Astrocyte (in vitro differentiated cells and primary cell): Measurements from ENCODE around the gene PSMA2. TPM values are rescaled to one million over a fixed set of nuclear protein-coding genes. Genes with fewer than 3 reads are reported as not detected.

Experiments
- DNase-seq: peaks from one replicate; pipeline ENCODE4 v3.0.0-alpha.2; 2010; ENCODE audit warnings: low read depth
- FAIRE-seq: peaks from 2 replicates; lab custom pipeline; 2011; peaks lifted over from hg19 to GRCh38; lab: Jason Lieb, UNC
- H2AFZ ChIP-seq: 2 replicates; pipeline ENCODE4 v1.6.0; 2012; ENCODE audit warnings: low read depth, low read length, inconsistent platforms
- H3K27ac ChIP-seq: 2 replicates; pipeline ENCODE4 v1.5.1; 2011; ENCODE audit warnings: low read depth, low read length, inconsistent platforms
- H3K27me3 ChIP-seq: 2 replicates; pipeline ENCODE4 v1.6.0; 2011; ENCODE audit warnings: low read length, inconsistent platforms; ENCODE audit not compliant: insufficient read depth
- H3K36me3 ChIP-seq: 2 replicates; pipeline ENCODE4 v1.5.1; 2011; ENCODE audit warnings: low read length, inconsistent platforms; ENCODE audit not compliant: insufficient read depth
- H3K4me1 ChIP-seq: 2 replicates; pipeline ENCODE4 v1.5.1; 2011; ENCODE audit warnings: low read length, inconsistent platforms; ENCODE audit not compliant: insufficient read depth
- H3K4me2 ChIP-seq: 2 replicates; pipeline ENCODE4 v1.6.0; 2012; ENCODE audit warnings: low read length, inconsistent platforms
- H3K4me3 ChIP-seq: 2 replicates; pipeline ENCODE4 v1.5.1; 2011; ENCODE audit warnings: low read depth, mild to moderate bottlenecking, low read length, inconsistent platforms; ENCODE audit not compliant: insufficient read depth
- H3K79me2 ChIP-seq: 2 replicates; pipeline ENCODE4 v1.6.0; 2012; ENCODE audit warnings: mild to moderate bottlenecking, low read length, inconsistent platforms; ENCODE audit not compliant: insufficient read depth
- H3K9ac ChIP-seq: 2 replicates; pipeline ENCODE4 v1.6.0; 2012; ENCODE audit warnings: mild to moderate bottlenecking, low read length, inconsistent platforms
- H3K9me3 ChIP-seq: 2 replicates; pipeline ENCODE4 v1.5.1; 2012; ENCODE audit warnings: low read depth, mild to moderate bottlenecking, low read length, inconsistent platforms; ENCODE audit not compliant: insufficient read depth
- H4K20me1 ChIP-seq: 2 replicates; pipeline ENCODE4 v1.6.0; 2012; ENCODE audit warnings: low read length, inconsistent platforms; ENCODE audit not compliant: insufficient read depth
- H3K27ac Mint-ChIP-seq: one replicate; pipeline ENCODE4 v1.8.0; 2021; ENCODE audit warnings: mild to moderate bottlenecking, mixed read lengths; ENCODE audit not compliant: unreplicated experiment
- H3K27me3 Mint-ChIP-seq: one replicate; pipeline ENCODE4 v1.8.0; 2021; ENCODE audit warnings: low read depth, mixed read lengths; ENCODE audit not compliant: unreplicated experiment
- H3K36me3 Mint-ChIP-seq: one replicate; pipeline ENCODE4 v1.8.0; 2021; ENCODE audit warnings: low read depth, mixed read lengths; ENCODE audit not compliant: unreplicated experiment
- H3K4me1 Mint-ChIP-seq: one replicate; pipeline ENCODE4 v1.8.0; 2021; ENCODE audit warnings: low read depth, mixed read lengths; ENCODE audit not compliant: unreplicated experiment
- H3K4me3 Mint-ChIP-seq: one replicate; pipeline ENCODE4 v1.8.0; 2021; ENCODE audit warnings: mild to moderate bottlenecking, moderate library complexity, mixed read lengths; ENCODE audit not compliant: unreplicated experiment
- H3K9me3 Mint-ChIP-seq: one replicate; pipeline ENCODE4 v1.8.0; 2021; ENCODE audit warnings: mild to moderate bottlenecking, mixed read lengths; ENCODE audit not compliant: unreplicated experiment
- CTCF ChIP-seq: IDR thresholded peaks from 2 replicates; pipeline ENCODE4 v1.5.1; 2011; ENCODE audit warnings: low read depth, mild to moderate bottlenecking, inconsistent platforms, low read length, moderate library complexity; ENCODE audit not compliant: insufficient read depth
- EZH2 ChIP-seq: IDR thresholded peaks from 2 replicates; pipeline ENCODE4 v1.6.1; 2012; ENCODE audit warnings: mild to moderate bottlenecking, low read length, inconsistent platforms; ENCODE audit not compliant: insufficient read depth
- total RNA-seq: library from RNA; stranded (reverse); gene quantifications from 2 replicates; pipeline ENCODE4 v1.2.1, GENCODE V29; 2021

Gene PSMA2
- total RNA-seq, 1 donor from 2014 or later: 119 TPM

GRCh38 chr7:42972699-42973500 is 40.9 kb upstream of the PSMA2 start:
- H3K4me1 Mint-ChIP-seq: peaks cover 9% of the 10 kb centered on the region
- DNase-seq (peak; percentile 99), FAIRE-seq (peak; percentile 93)
- H3K4me3 Mint-ChIP-seq: no peak overlapping the region
- no peaks in the 10 kb centered on the region for H4K20me1 ChIP-seq
- H3K79me2 ChIP-seq: no peaks in the 10 kb centered on the region
- no peak for TF ChIP-seq EZH2
- TF ChIP-seq CTCF: no peak
- H3K27me3 Mint-ChIP-seq: peaks cover 8% of the 10 kb centered on the region
- H3K9ac ChIP-seq: no peak overlapping the region
- H3K27ac ChIP-seq: peak overlapping the region; percentile 52
- H3K27me3 ChIP-seq: no peaks in the 10 kb centered on the region
- no peaks in the 10 kb centered on the region for H3K36me3 Mint-ChIP-seq
- H3K9me3 Mint-ChIP-seq: no peaks in the 10 kb centered on the region
- H3K4me2 ChIP-seq: peak overlapping the region; percentile 61
- H2AFZ ChIP-seq: peak overlapping the region; percentile 40
- no peaks in the 10 kb centered on the region for H3K9me3 ChIP-seq
- no peaks in the 10 kb centered on the region for H3K36me3 ChIP-seq
- no peak overlapping the region for H3K4me3 ChIP-seq
- H3K4me1 ChIP-seq: peaks cover 11% of the 10 kb centered on the region
- peak overlapping the region; percentile 47 for H3K27ac Mint-ChIP-seq

GRCh38 chr7:42967391-42967790 is 35.4 kb upstream of the PSMA2 start:
- Histone ChIP-seq H3K27ac (no peak overlapping the region), H3K36me3 (no peaks in the 10 kb centered on the region), H3K4me1 (peaks cover 1% of the 10 kb centered on the region), H3K4me2 (no peak overlapping the region), H3K4me3 (no peak overlapping the region), H3K79me2 (no peaks in the 10 kb centered on the region), H3K27me3 (no peaks in the 10 kb centered on the region), H2AFZ (no peak overlapping the region), H3K9ac (no peak overlapping the region), H4K20me1 (no peaks in the 10 kb centered on the region), H3K9me3 (no peaks in the 10 kb centered on the region)
- FAIRE-seq (no peak), DNase-seq (no peak)
- no peaks in the 10 kb centered on the region for H3K27me3 Mint-ChIP-seq
- H3K4me1 Mint-ChIP-seq: peaks cover under 1% of the 10 kb centered on the region
- H3K9me3 Mint-ChIP-seq: no peaks in the 10 kb centered on the region
- H3K27ac Mint-ChIP-seq: no peak overlapping the region
- H3K36me3 Mint-ChIP-seq: no peaks in the 10 kb centered on the region
- TF ChIP-seq EZH2: no peak
- no peak for TF ChIP-seq CTCF
- no peak overlapping the region for H3K4me3 Mint-ChIP-seq
